ENCODE results near the gene UBR4. TPM values are rescaled to one million over a fixed set of nuclear protein-coding genes. Genes with fewer than 3 reads are reported as not detected.
A peak's percentile ranks its signal among the peaks of the same experiment; 100 is the strongest.

UBR4 gene
- total and polyA plus RNA-seq, 10 of the 15 experiments (the other 5 are each of a cell fraction or from before 2014, with no cell fraction given) = 34.2 to 124 (median 56.2) TPM

DNA sequence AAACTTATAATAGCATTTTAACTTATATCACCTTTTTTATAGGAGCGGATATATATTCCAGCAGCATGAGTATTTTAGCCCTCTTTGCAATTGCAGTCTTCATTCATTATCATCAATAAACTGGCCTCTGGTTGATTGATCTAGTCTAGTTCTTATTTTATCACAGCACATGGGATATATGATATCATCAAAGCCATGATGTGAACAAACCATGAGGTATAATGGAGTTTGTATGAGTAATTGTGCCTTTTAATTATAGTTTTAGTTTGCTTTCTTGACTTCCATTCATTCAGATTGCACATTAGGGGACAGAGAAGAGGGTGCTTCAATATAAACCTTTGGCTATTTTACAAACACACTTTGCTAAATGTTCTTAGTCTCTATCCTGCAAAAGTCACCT is 3.5 kb upstream of the UBR4 start (continued):
- TF ChIP-seq YY1 (IDR thresholded peaks at IDR 0.05; ENCODE audit: low read depth, low read length) (no peak), SMC3 (IDR thresholded peaks at IDR 0.05; ENCODE audit: borderline replicate concordance, low read length) (no peak), NFXL1 (IDR thresholded peaks at IDR 0.05; ENCODE audit: borderline replicate concordance) (no peak)

DNA sequence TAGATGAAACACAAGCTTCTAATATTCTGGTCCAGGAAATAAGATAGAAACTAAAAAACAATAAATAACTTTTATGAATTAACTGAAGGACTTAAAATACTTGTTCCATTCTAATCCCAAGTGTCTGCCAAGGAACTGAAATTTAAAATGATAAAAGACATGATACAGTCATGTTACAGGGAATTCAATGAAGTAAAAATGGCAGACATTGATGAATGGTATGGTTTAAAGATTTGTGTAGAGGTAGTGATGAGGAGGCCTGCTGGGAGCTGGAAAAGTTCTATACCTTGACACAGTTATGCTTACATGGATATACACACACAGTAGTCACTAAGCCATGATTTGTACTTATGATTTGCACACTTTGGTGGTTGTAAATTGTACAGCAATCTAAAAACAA is 2.1 kb upstream of the UBR4 start:
- Histone ChIP-seq H3K4me3 (peak overlapping the region; percentile 19; the same call in 1 of the 2 replicates), H3K9ac (ENCODE audit: control insufficient read depth, insufficient read depth, low read length) (peak overlapping the region; percentile 35; the same call in 1 of the 2 replicates), H3K9me3 (replicated peaks; ENCODE audit: control insufficient read depth, insufficient read depth, low read length) (no peaks in the 10 kb centered on the region), H3K27ac (ENCODE audit: control insufficient read depth, insufficient read depth) (peak overlapping the region; percentile 8; the same call in 1 of the 2 replicates), H3K4me1 (ENCODE audit: control insufficient read depth, insufficient read depth, low read length) (0 out of 2 replicates have a peak, but pooled peaks cover 3% of the 10 kb centered on the region), H3K36me3 (ENCODE audit: control insufficient read depth in 2 of 2, insufficient read depth in 2 of 2, low read length in 1 of 2) (no peaks in the 10 kb centered on the region; a peak in 1 of 4 replicates), H3K4me2 (ENCODE audit: control insufficient read depth, insufficient read depth) (peak overlapping the region; percentile 12), H3K79me2 (ENCODE audit: control insufficient read depth, insufficient read depth, low read length) (peaks cover 67% of the 10 kb centered on the region), H4K20me1 (ENCODE audit: control insufficient read depth, insufficient read depth) (no peaks in the 10 kb centered on the region; the same call in 1 of the 2 replicates), H2AFZ (ENCODE audit: control insufficient read depth, low read depth, low read length) (no peak overlapping the region), H3K27me3 (replicated peaks in 1 of 2; ENCODE audit: control insufficient read depth in 2 of 2, insufficient read depth in 2 of 2, low read length in 1 of 2) (no peaks in the 10 kb centered on the region)
- in situ Hi-C loops (cut with MboI) = no loop called here
- RAD21 ChIA-PET (ENCODE audit: unreplicated experiment) = no interaction called here
- ATAC-seq (no peak), FAIRE-seq (no peak), DNase-seq (ENCODE audit: low read depth, low spot score) (no peak)
- CTCF ChIA-PET = interaction anchor here (1.1 to 1.2 kb wide), 2 partner anchors 16 to 328 kb away, joined by 3 to 4 read pairs; no protein-coding TSS in a partner anchor
- SMC1A ChIA-PET (ENCODE audit: uncharacterized antibody, unreplicated experiment) = interaction anchor here (1.2 to 2.0 kb wide), 4 partner anchors 10 to 46 kb away, joined by 3 to 10 read pairs (median 6); no protein-coding TSS in a partner anchor
- POLR2A ChIA-PET = interaction anchor here (0.6 to 0.8 kb wide), 2 partner anchors 17 to 40 kb away, joined by 3 read pairs; partner anchors contain the start of genes EMC1 and MRTO4
- no TSS peak for BruUV-seq (replicated peaks)
- intact Hi-C loops (cut with micrococcal nuclease; ENCODE audit: unreplicated experiment) = no loop called here
- TF ChIP-seq, protein P1, sequence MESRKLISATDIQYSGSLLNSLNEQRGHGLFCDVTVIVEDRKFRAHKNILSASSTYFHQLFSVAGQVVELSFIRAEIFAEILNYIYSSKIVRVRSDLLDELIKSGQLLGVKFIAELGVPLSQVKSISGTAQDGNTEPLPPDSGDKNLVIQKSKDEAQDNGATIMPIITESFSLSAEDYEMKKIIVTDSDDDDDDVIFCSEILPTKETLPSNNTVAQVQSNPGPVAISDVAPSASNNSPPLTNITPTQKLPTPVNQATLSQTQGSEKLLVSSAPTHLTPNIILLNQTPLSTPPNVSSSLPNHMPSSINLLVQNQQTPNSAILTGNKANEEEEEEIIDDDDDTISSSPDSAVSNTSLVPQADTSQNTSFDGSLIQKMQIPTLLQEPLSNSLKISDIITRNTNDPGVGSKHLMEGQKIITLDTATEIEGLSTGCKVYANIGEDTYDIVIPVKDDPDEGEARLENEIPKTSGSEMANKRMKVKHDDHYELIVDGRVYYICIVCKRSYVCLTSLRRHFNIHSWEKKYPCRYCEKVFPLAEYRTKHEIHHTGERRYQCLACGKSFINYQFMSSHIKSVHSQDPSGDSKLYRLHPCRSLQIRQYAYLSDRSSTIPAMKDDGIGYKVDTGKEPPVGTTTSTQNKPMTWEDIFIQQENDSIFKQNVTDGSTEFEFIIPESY (IDR thresholded peaks at IDR 0.05) = no peak
- TF ChIP-seq RB1 (IDR thresholded peaks at IDR 0.05; ENCODE audit: borderline replicate concordance) = no peak
- TF ChIP-seq POLR2AphosphoS2 (IDR thresholded peaks at IDR 0.05; ENCODE audit: low read depth, low read length) = no peak
- TF ChIP-seq, protein P2, sequence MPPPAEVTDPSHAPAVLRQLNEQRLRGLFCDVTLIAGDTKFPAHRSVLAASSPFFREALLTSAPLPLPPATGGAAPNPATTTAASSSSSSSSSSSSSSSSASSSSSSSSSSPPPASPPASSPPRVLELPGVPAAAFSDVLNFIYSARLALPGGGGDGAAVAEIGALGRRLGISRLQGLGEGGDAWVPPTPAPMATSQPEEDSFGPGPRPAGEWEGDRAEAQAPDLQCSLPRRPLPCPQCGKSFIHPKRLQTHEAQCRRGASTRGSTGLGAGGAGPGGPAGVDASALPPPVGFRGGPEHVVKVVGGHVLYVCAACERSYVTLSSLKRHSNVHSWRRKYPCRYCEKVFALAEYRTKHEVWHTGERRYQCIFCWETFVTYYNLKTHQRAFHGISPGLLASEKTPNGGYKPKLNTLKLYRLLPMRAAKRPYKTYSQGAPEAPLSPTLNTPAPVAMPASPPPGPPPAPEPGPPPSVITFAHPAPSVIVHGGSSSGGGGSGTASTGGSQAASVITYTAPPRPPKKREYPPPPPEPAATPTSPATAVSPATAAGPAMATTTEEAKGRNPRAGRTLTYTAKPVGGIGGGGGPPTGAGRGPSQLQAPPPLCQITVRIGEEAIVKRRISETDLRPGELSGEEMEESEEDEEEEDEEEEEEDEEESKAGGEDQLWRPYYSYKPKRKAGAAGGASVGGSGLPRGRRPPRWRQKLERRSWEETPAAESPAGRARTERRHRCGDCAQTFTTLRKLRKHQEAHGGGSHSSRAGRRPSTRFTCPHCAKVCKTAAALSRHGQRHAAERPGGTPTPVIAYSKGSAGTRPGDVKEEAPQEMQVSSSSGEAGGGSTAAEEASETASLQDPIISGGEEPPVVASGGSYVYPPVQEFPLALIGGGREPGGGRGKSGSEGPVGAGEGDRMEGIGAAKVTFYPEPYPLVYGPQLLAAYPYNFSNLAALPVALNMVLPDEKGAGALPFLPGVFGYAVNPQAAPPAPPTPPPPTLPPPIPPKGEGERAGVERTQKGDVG (CRISPR knock-in tag; IDR thresholded peaks at IDR 0.05) = no peak
- no peak for TF ChIP-seq RUNX3 (IDR thresholded peaks at IDR 0.05; ENCODE audit: low read length)
- TF ChIP-seq, protein P3, sequence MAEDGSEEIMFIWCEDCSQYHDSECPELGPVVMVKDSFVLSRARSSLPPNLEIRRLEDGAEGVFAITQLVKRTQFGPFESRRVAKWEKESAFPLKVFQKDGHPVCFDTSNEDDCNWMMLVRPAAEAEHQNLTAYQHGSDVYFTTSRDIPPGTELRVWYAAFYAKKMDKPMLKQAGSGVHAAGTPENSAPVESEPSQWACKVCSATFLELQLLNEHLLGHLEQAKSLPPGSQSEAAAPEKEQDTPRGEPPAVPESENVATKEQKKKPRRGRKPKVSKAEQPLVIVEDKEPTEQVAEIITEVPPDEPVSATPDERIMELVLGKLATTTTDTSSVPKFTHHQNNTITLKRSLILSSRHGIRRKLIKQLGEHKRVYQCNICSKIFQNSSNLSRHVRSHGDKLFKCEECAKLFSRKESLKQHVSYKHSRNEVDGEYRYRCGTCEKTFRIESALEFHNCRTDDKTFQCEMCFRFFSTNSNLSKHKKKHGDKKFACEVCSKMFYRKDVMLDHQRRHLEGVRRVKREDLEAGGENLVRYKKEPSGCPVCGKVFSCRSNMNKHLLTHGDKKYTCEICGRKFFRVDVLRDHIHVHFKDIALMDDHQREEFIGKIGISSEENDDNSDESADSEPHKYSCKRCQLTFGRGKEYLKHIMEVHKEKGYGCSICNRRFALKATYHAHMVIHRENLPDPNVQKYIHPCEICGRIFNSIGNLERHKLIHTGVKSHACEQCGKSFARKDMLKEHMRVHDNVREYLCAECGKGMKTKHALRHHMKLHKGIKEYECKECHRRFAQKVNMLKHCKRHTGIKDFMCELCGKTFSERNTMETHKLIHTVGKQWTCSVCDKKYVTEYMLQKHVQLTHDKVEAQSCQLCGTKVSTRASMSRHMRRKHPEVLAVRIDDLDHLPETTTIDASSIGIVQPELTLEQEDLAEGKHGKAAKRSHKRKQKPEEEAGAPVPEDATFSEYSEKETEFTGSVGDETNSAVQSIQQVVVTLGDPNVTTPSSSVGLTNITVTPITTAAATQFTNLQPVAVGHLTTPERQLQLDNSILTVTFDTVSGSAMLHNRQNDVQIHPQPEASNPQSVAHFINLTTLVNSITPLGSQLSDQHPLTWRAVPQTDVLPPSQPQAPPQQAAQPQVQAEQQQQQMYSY (CRISPR knock-in tag; IDR thresholded peaks at IDR 0.05) = no peak
- TF ChIP-seq YY1 (IDR thresholded peaks at IDR 0.05; ENCODE audit: low read depth, low read length) = no peak
- no peak for TF ChIP-seq SMAD1 (IDR thresholded peaks at IDR 0.05; ENCODE audit: low read depth, partially characterized antibody)
- TF ChIP-seq RELA (IDR thresholded peaks at IDR 0.05; ENCODE audit: borderline replicate concordance, partially characterized antibody) = no peak
- TF ChIP-seq PAX5 (IDR thresholded peaks at IDR 0.05; ENCODE audit: borderline replicate concordance, low read depth, low read length) = no peak
- TF ChIP-seq IRF4 (IDR thresholded peaks at IDR 0.05; ENCODE audit: low read depth, low read length) = no peak
- no peak for TF ChIP-seq KDM1A (IDR thresholded peaks at IDR 0.05; ENCODE audit: borderline replicate concordance)
- no peak for TF ChIP-seq POLR2AphosphoS5 (IDR thresholded peaks at IDR 0.05; ENCODE audit: low read length)

Data from GM12878 (cell line).